CD14-positive monocyte (primary cell): ENCODE results near the gene ENKUR. TPM values are rescaled to one million over a fixed set of nuclear protein-coding genes. Genes with fewer than 3 reads are reported as not detected.
A peak's percentile ranks its signal among the peaks of the same experiment; 100 is the strongest.

Experiments used
- DNase-seq, 3 donors: peaks; one replicate each; pipeline ENCODE4 v3.0.0-alpha.2; 2011 to 2022
- H2AFZ ChIP-seq: 2 replicates; pipeline ENCODE4 v1.6.0; 2012; ENCODE audit warnings: mild to moderate bottlenecking, low read depth, low read length, inconsistent platforms; ENCODE audit not compliant: insufficient read depth, poor library complexity, severe bottlenecking
- H3K27ac ChIP-seq, 2 donors: 1 replicate in 1 of 2; 2 replicates in 1 of 2; pipeline ENCODE4 v1.5.1; 2012 to 2013; ENCODE audit warnings: low read length in 2 of 2, control low read depth in 1 of 2, inconsistent platforms in 1 of 2, low read depth in 1 of 2, mild to moderate bottlenecking in 1 of 2
- H3K27me3 ChIP-seq, 2 donors: one replicate each; pipeline versions ENCODE4 v1.6.0 to v1.6.1; 2011 to 2013; ENCODE audit warnings: low read length in 2 of 2; ENCODE audit not compliant: control insufficient read depth in 2 of 2, insufficient read depth in 2 of 2
- H3K36me3 ChIP-seq, 2 donors: replicated peaks in 1 of 2; 1 replicate in 1 of 2; 2 replicates in 1 of 2; pipeline versions ENCODE4 v1.5.1 to v1.6.1; 2012 to 2013; ENCODE audit warnings: low read length in 2 of 2, control low read depth in 1 of 2, inconsistent platforms in 1 of 2, mild to moderate bottlenecking in 1 of 2; ENCODE audit not compliant: insufficient read depth in 2 of 2, control insufficient read depth in 1 of 2
- H3K4me1 ChIP-seq, 2 donors: 1 replicate in 1 of 2; 2 replicates in 1 of 2; pipeline versions ENCODE4 v1.5.1 to v1.6.1; 2012 to 2013; ENCODE audit warnings: low read length in 2 of 2, control low read depth in 1 of 2, inconsistent platforms in 1 of 2, mild to moderate bottlenecking in 1 of 2, moderate library complexity in 1 of 2; ENCODE audit not compliant: insufficient read depth in 2 of 2, control insufficient read depth in 1 of 2
- H3K4me2 ChIP-seq: replicated peaks from 2 replicates; pipeline ENCODE3; 2012; ENCODE audit warnings: low read length, moderate library complexity, mild to moderate bottlenecking; ENCODE audit not compliant: poor library complexity, severe bottlenecking; ENCODE audit errors: extremely low read depth
- H3K4me3 ChIP-seq, 3 experiments: fragments of 200-600 bp in 1 of 3; sonication (generic) in 1 of 3; replicated peaks in 1 of 3; 1 replicate in 2 of 3; 2 replicates in 1 of 3; pipeline ENCODE4 v1.5.1; 2011 to 2013; ENCODE audit warnings: low read length in 3 of 3, mild to moderate bottlenecking in 3 of 3, control low read depth in 2 of 3, low read depth in 2 of 3, inconsistent platforms in 1 of 3, moderate library complexity in 1 of 3
- H3K79me2 ChIP-seq: 2 replicates; pipeline ENCODE4 v1.6.0; 2012; ENCODE audit warnings: mild to moderate bottlenecking, control low read depth, inconsistent platforms, low read length, moderate library complexity; ENCODE audit not compliant: insufficient read depth
- H3K9ac ChIP-seq: 2 replicates; pipeline ENCODE4 v1.6.0; 2017; ENCODE audit warnings: low read length, mild to moderate bottlenecking; ENCODE audit not compliant: insufficient read depth, poor library complexity, severe bottlenecking
- H3K9me3 ChIP-seq, 2 donors: replicated peaks in 1 of 2; 1 replicate in 1 of 2; 2 replicates in 1 of 2; pipeline versions ENCODE4 v1.5.1 to v1.6.1; 2012 to 2013; ENCODE audit warnings: low read length in 2 of 2, control low read depth in 1 of 2; ENCODE audit not compliant: control insufficient read depth in 1 of 2, insufficient read depth in 1 of 2
- H4K20me1 ChIP-seq: 2 replicates; pipeline ENCODE4 v1.6.0; 2012; ENCODE audit warnings: mild to moderate bottlenecking, low read length, control low read depth, moderate library complexity; ENCODE audit not compliant: insufficient read depth
- H3K27ac Mint-ChIP-seq, 7 donors: one replicate each; pipeline ENCODE4 v1.8.0; 2020; ENCODE audit warnings: mild to moderate bottlenecking in 7 of 7, mixed read lengths in 7 of 7, moderate library complexity in 6 of 7, inconsistent platforms in 2 of 7
- H3K27me3 Mint-ChIP-seq, 3 donors: one replicate each; pipeline ENCODE4 v1.8.0; 2021 to 2022; ENCODE audit warnings: low read depth in 3 of 3, mild to moderate bottlenecking in 3 of 3, mixed read lengths in 3 of 3, moderate library complexity in 3 of 3, inconsistent platforms in 1 of 3
- H3K36me3 Mint-ChIP-seq, 2 donors: one replicate each; pipeline ENCODE4 v1.8.0; 2020; ENCODE audit warnings: mixed read lengths in 2 of 2, inconsistent platforms in 1 of 2, mild to moderate bottlenecking in 1 of 2
- H3K4me1 Mint-ChIP-seq: one replicate; pipeline ENCODE4 v1.8.0; 2020; ENCODE audit warnings: mild to moderate bottlenecking, mixed read lengths
- H3K4me3 Mint-ChIP-seq, 2 donors: one replicate each; pipeline ENCODE4 v1.8.0; 2020; ENCODE audit warnings: mild to moderate bottlenecking in 2 of 2, mixed read lengths in 2 of 2, moderate library complexity in 1 of 2
- H3K9me3 Mint-ChIP-seq, 7 donors: one replicate each; pipeline ENCODE4 v1.8.0; 2020 to 2022; ENCODE audit warnings: mixed read lengths in 7 of 7, mild to moderate bottlenecking in 6 of 7, moderate library complexity in 6 of 7, inconsistent platforms in 2 of 7
- CTCF ChIP-seq: fragments of 200-600 bp; IDR thresholded peaks from one replicate; pipeline ENCODE4 v1.8.0; 2022; ENCODE audit warnings: antibody characterized with exemption, mild to moderate bottlenecking
- WGBS: methylation state at CpG from one replicate; pipeline ENCODE4 v1.1.5; 2013; ENCODE audit warnings: missing lambda C conversion rate; ENCODE audit not compliant: insufficient coverage; 5-methylcytosine and 5-hydroxymethylcytosine counted together
- intact Hi-C, 2 donors: fragments of 100-400 bp; cut with micrococcal nuclease; formaldehyde crosslinking; loops; one replicate each; pipeline versions ENCODE4 v1.15.0 to v1.15.1; 2023
- polyA plus RNA-seq, 3 donors: library from polyadenylated mRNA; depleted of rRNA in 1 of 3; unstranded in 2 of 3; stranded (reverse) in 1 of 3; fragments of 300-500 nt in 2 of 3; fragments of >200 nt in 1 of 3; fragmentation: Illumina TruSeq in 2 of 3; gene quantifications; 1 replicate in 2 of 3; 2 replicates in 1 of 3; pipeline ENCODE4 v1.2.3, GENCODE V29; 2012 to 2021

Gene ENKUR
- polyA plus RNA-seq, 3 donors, result 0.16 TPM; not detected in 2

- intact Hi-C loops, result no loop called here
- Mint-ChIP-seq H3K4me3 (no peak overlapping the region), H3K4me1 (peaks cover 4% of the 10 kb centered on the region), H3K36me3 (no peaks in the 10 kb centered on the region), H3K27ac (peak overlapping the region in 2 of 7 donors; percentile 10 to 63), H3K27me3 (peaks cover 5 to 10% (median 7%) of the 10 kb centered on the region in 3 donors), H3K9me3 (peaks cover 0 to 7% (median 2%) of the 10 kb centered on the region in 7 donors)
- 80% methylated on average over 4 of the region's 11 CpGs for WGBS
- H3K9ac ChIP-seq, result no peak overlapping the region
- no peak overlapping the region for H2AFZ ChIP-seq
- H3K9me3 ChIP-seq, result no peaks in the 10 kb centered on the region
- no peaks in the 10 kb centered on the region for H4K20me1 ChIP-seq
- DNase-seq, result no peak
- no peak overlapping the region for H3K4me3 ChIP-seq
- no peak for TF ChIP-seq CTCF
- H3K4me1 ChIP-seq, result no peaks in the 10 kb centered on the region
- H3K27me3 ChIP-seq, result no peaks in the 10 kb centered on the region
- no peaks in the 10 kb centered on the region for H3K79me2 ChIP-seq
- no peak overlapping the region for H3K27ac ChIP-seq
- no peak overlapping the region for H3K4me2 ChIP-seq
- H3K36me3 ChIP-seq, result no peaks in the 10 kb centered on the region
Observed at GRCh38 chr10:25061711-25062449, 45.9 kb upstream of the ENKUR start.

GRCh38 chr10:25061125-25061524 lies 45.2 kb upstream of the ENKUR start:
- H3K4me1 Mint-ChIP-seq, result peaks cover 4% of the 10 kb centered on the region
- Histone ChIP-seq H3K4me1 (no peaks in the 10 kb centered on the region), H3K4me3 (no peak overlapping the region), H3K36me3 (no peaks in the 10 kb centered on the region), H2AFZ (no peak overlapping the region), H4K20me1 (no peaks in the 10 kb centered on the region), H3K27me3 (no peaks in the 10 kb centered on the region), H3K9me3 (no peaks in the 10 kb centered on the region), H3K27ac (no peak overlapping the region), H3K79me2 (no peaks in the 10 kb centered on the region), H3K4me2 (no peak overlapping the region), H3K9ac (no peak overlapping the region)
- no peak overlapping the region for H3K4me3 Mint-ChIP-seq
- intact Hi-C loops, result no loop called here
- DNase-seq, result no peak
- peaks cover 5 to 10% (median 7%) of the 10 kb centered on the region in 3 donors for H3K27me3 Mint-ChIP-seq
- TF ChIP-seq CTCF, result no peak
- WGBS, result 93% methylated on average over 4 of the region's 7 CpGs
- H3K36me3 Mint-ChIP-seq, result no peaks in the 10 kb centered on the region
- peak overlapping the region in 1 of 7 donors; percentile 10 for H3K27ac Mint-ChIP-seq
- peaks cover 0 to 7% (median 2%) of the 10 kb centered on the region in 7 donors for H3K9me3 Mint-ChIP-seq
